ENCODE measurements around the gene ABCD1. TPM values are rescaled to one million over a fixed set of nuclear protein-coding genes. Genes with fewer than 3 reads are reported as not detected.
A peak's percentile ranks its signal among the peaks of the same experiment; 100 is the strongest.

ABCD1 gene
- total RNA-seq, 4 donors from 2014 or later, result 19.9 to 54.6 (median 34.5) TPM

GRCh38 chrX:153685751-153686696, 38.6 kb upstream of the ABCD1 start:
- TF ChIP-seq POLR2A (IDR thresholded peaks at IDR 0.05) (no peak), CTCF (IDR thresholded peaks at IDR 0.05 in 4 of 5, conservative IDR thresholded peaks at IDR 0.05 in 1 of 5) (no peak)
- in situ Hi-C loops (cut with MboI; ENCODE audit: low sequenced_read_pairs in 4 of 4), result no loop called here
- Histone ChIP-seq H3K36me3 (no peaks in the 10 kb centered on the region), H3K27me3 (no peaks in the 10 kb centered on the region), H3K4me3 (no peak overlapping the region), H3K27ac (no peak overlapping the region), H3K9me3 (no peaks in the 10 kb centered on the region), H3K4me1 (peaks cover 0 to 22% of the 10 kb centered on the region in 2 donors)
- intact Hi-C loops (cut with DNase I; ENCODE audit: low total_unique reads), result loop anchor here (5.0 to 10.0 kb wide), 2 partner anchors 36 to 109 kb away; partner anchors contain the start of genes ABCD1, BCAP31, IDH3G and SSR4
- ATAC-seq (no peak), DNase-seq (peak in 1 of 2 donors; percentile 13)

GRCh38 chrX:153686711-153687110, 37.9 kb upstream of the ABCD1 start:
- H3K27ac ChIP-seq, result peak overlapping the region in 2 of 4 donors; percentile 78 to 79
- no peaks in the 10 kb centered on the region for H3K27me3 ChIP-seq
- intact Hi-C loops (cut with DNase I; ENCODE audit: low total_unique reads), result loop anchor here (1.0 to 10.0 kb wide), 3 partner anchors 22 to 108 kb away; partner anchors contain the start of genes ABCD1, BCAP31, IDH3G and SSR4
- peaks cover 0 to 22% of the 10 kb centered on the region in 2 donors for H3K4me1 ChIP-seq
- ATAC-seq (no peak), DNase-seq (no peak)
- TF ChIP-seq CTCF (IDR thresholded peaks at IDR 0.05 in 4 of 5, conservative IDR thresholded peaks at IDR 0.05 in 1 of 5), result no peak
- TF ChIP-seq POLR2A (IDR thresholded peaks at IDR 0.05), result no peak
- in situ Hi-C loops (cut with MboI; ENCODE audit: low sequenced_read_pairs in 4 of 4), result no loop called here
- no peaks in the 10 kb centered on the region for H3K9me3 ChIP-seq
- no peak overlapping the region for H3K4me3 ChIP-seq
- H3K36me3 ChIP-seq, result no peaks in the 10 kb centered on the region

GRCh38 chrX:153687121-153688039, 37.3 kb upstream of the ABCD1 start, which contains the start of gene SLC6A8:
TSS of gene SLC6A8 (plus strand) at chrX:153687926. CDS start at chrX:153688575, 649 bp downstream.
- Histone ChIP-seq H3K4me3 (peak within 1 kb of the TSS; percentile 47 to 56 (median 49)), H3K27ac (peak within 1 kb of the TSS; percentile 85 to 91 (median 88)), H3K9me3 (no peaks in the 10 kb centered on the region), H3K4me1 (peaks cover 0 to 27% of the 10 kb centered on the region in 2 donors), H3K36me3 (no peaks in the 10 kb centered on the region), H3K27me3 (no peaks in the 10 kb centered on the region)
- intact Hi-C loops (cut with DNase I; ENCODE audit: low total_unique reads) (loop anchor here (1.0 to 10.0 kb wide), 3 partner anchors 21 to 107 kb away; partner anchors contain the start of genes ABCD1, BCAP31, IDH3G and SSR4), in situ Hi-C loops (cut with MboI; ENCODE audit: low sequenced_read_pairs in 4 of 4) (no loop called here)
- ATAC-seq (peak; percentile 40 to 44), DNase-seq (peak; percentile 61 to 74)
- peak in 4 of 5 experiments; percentile 38 to 60 (median 49) for TF ChIP-seq CTCF (IDR thresholded peaks at IDR 0.05 in 4 of 5, conservative IDR thresholded peaks at IDR 0.05 in 1 of 5)
- peak; percentile 70 to 71 for TF ChIP-seq POLR2A (IDR thresholded peaks at IDR 0.05)

GRCh38 chrX:153688071-153688470, 36.6 kb upstream of the ABCD1 start:
- Histone ChIP-seq H3K4me1 (peaks cover 0 to 33% of the 10 kb centered on the region in 2 donors), H3K27me3 (no peaks in the 10 kb centered on the region), H3K9me3 (no peaks in the 10 kb centered on the region), H3K36me3 (no peaks in the 10 kb centered on the region), H3K4me3 (peak overlapping the region in 1 of 4 donors; percentile 56), H3K27ac (no peak overlapping the region)
- TF ChIP-seq CTCF (IDR thresholded peaks at IDR 0.05 in 4 of 5, conservative IDR thresholded peaks at IDR 0.05 in 1 of 5) (no peak), POLR2A (IDR thresholded peaks at IDR 0.05) (no peak)
- in situ Hi-C loops (cut with MboI; ENCODE audit: low sequenced_read_pairs in 4 of 4) (no loop called here), intact Hi-C loops (cut with DNase I; ENCODE audit: low total_unique reads) (loop anchor here (5.0 to 10.0 kb wide), 2 partner anchors 34 to 107 kb away; partner anchors contain the start of genes ABCD1, BCAP31, IDH3G and SSR4)
- DNase-seq (no peak), ATAC-seq (peak in 1 of 2 donors; percentile 2)
